SU-DHL-6 (cell line): ENCODE results near the gene ZNF592.

Source experiments
- H2AFZ ChIP-seq: fragments of 200-600 bp; sonication (generic); 2 replicates; pipeline ENCODE4 v1.6.1; 2014; ENCODE audit warnings: low read depth, mild to moderate bottlenecking, moderate library complexity, mixed read lengths, antibody characterized with exemption, low read length; ENCODE audit not compliant: severe bottlenecking
- H3F3A ChIP-seq: fragments of 200-600 bp; shearing (Covaris generic); 2 replicates; pipeline ENCODE4 v1.6.0; 2016; ENCODE audit warnings: antibody characterized with exemption, mild to moderate bottlenecking; ENCODE audit not compliant: insufficient read depth
- H3K27ac ChIP-seq: fragments of 200-600 bp; sonication (generic); 2 replicates; pipeline ENCODE4 v1.5.1; 2016; ENCODE audit warnings: low read depth, mild to moderate bottlenecking, low read length, moderate library complexity, mixed read lengths
- H3K27me3 ChIP-seq: fragments of 200-600 bp; sonication (generic), shearing (Covaris generic); 2 replicates; pipeline ENCODE4 v1.6.0; 2014; ENCODE audit warnings: mild to moderate bottlenecking, low read length
- H3K36me3 ChIP-seq: fragments of 200-600 bp; sonication (generic); 2 replicates; pipeline ENCODE4 v1.6.1; 2014; ENCODE audit warnings: mild to moderate bottlenecking, low read length, mixed read lengths
- H3K4me2 ChIP-seq: fragments of 300-600, 200-600 bp; shearing (Covaris generic), sonication (generic); 2 replicates; pipeline ENCODE4 v1.6.0; 2014; ENCODE audit warnings: low read length, low read depth, mild to moderate bottlenecking; ENCODE audit not compliant: poor library complexity, severe bottlenecking
- H3K4me3 ChIP-seq: fragments of 200-600 bp; sonication (generic); 2 replicates; pipeline ENCODE4 v1.5.1; 2014; ENCODE audit warnings: antibody characterized with exemption, low read length, mild to moderate bottlenecking, mixed read lengths; ENCODE audit not compliant: insufficient read depth, poor library complexity, severe bottlenecking
- H3K79me2 ChIP-seq: fragments of 200-600 bp; sonication (generic); 2 replicates; pipeline ENCODE4 v1.6.1; 2014; ENCODE audit warnings: mild to moderate bottlenecking, low read length, moderate library complexity; ENCODE audit not compliant: insufficient read depth
- H3K9ac ChIP-seq: fragments of 200-600 bp; sonication (generic); 2 replicates; pipeline ENCODE4 v1.7.0; 2014; ENCODE audit warnings: mild to moderate bottlenecking, low read length
- H3K9me2 ChIP-seq: fragments of 200-600 bp; sonication (generic); replicated peaks from 2 replicates; pipeline ENCODE4 v1.6.1; 2014; ENCODE audit warnings: low read length; ENCODE audit not compliant: insufficient read depth
- H3K9me3 ChIP-seq: fragments of 200-600 bp; sonication (generic); 2 replicates; pipeline ENCODE4 v1.6.1; 2014; ENCODE audit warnings: low read length, mixed read lengths; ENCODE audit not compliant: insufficient read depth
- H4K20me1 ChIP-seq: fragments of 200-600 bp; sonication (generic); 2 replicates; pipeline ENCODE4 v1.6.1; 2014; ENCODE audit warnings: low read depth, mild to moderate bottlenecking, antibody characterized with exemption, low read length, moderate library complexity, mixed read lengths
- CTCF ChIP-seq: fragments of 200-600 bp; sonication (generic); IDR thresholded peaks from one replicate; pipeline ENCODE4 v1.5.1; 2017; ENCODE audit warnings: antibody characterized with exemption, mild to moderate bottlenecking, low read length, moderate library complexity; ENCODE audit not compliant: insufficient read depth, poor library complexity, severe bottlenecking
- EZH2phosphoT487 ChIP-seq: fragments of 200-600 bp; sonication (generic), shearing (Covaris generic); conservative IDR thresholded peaks from 2 replicates; pipeline ENCODE4 v1.6.1; 2018; ENCODE audit warnings: mild to moderate bottlenecking, antibody characterized with exemption, low read length, moderate library complexity, mixed read lengths

Gene ZNF592

GRCh38 chr15:84793431-84794161, 45.2 kb downstream of the ZNF592 start:
- TF ChIP-seq CTCF = no peak
- TF ChIP-seq EZH2phosphoT487 = no peak
- Histone ChIP-seq H4K20me1 (no peaks in the 10 kb centered on the region), H3K9ac (no peak overlapping the region), H3K9me3 (no peaks in the 10 kb centered on the region), H3K27me3 (no peaks in the 10 kb centered on the region), H2AFZ (no peak overlapping the region), H3K9me2 (no peaks in the 10 kb centered on the region), H3K4me3 (no peak overlapping the region), H3F3A (no peaks in the 10 kb centered on the region), H3K4me2 (no peak overlapping the region), H3K79me2 (peaks cover 18% of the 10 kb centered on the region), H3K36me3 (peaks cover 8% of the 10 kb centered on the region), H3K27ac (no peak overlapping the region)

GRCh38 chr15:84794162-84794547, 45.8 kb downstream of the ZNF592 start:
- Histone ChIP-seq H3K27me3 (no peaks in the 10 kb centered on the region), H2AFZ (no peak overlapping the region), H3K4me3 (no peak overlapping the region), H3K9me2 (no peaks in the 10 kb centered on the region), H3K4me2 (no peak overlapping the region), H3K27ac (no peak overlapping the region), H3F3A (no peaks in the 10 kb centered on the region), H4K20me1 (no peaks in the 10 kb centered on the region), H3K9me3 (no peaks in the 10 kb centered on the region), H3K79me2 (peaks cover 14% of the 10 kb centered on the region), H3K9ac (no peak overlapping the region), H3K36me3 (peaks cover 8% of the 10 kb centered on the region)
- TF ChIP-seq CTCF (no peak), EZH2phosphoT487 (no peak)

GRCh38 chr15:84795186-84795585, 46.8 kb downstream of the ZNF592 start:
- Histone ChIP-seq H4K20me1 (no peaks in the 10 kb centered on the region), H3K9me2 (no peaks in the 10 kb centered on the region), H3K36me3 (peaks cover 8% of the 10 kb centered on the region), H3K4me2 (no peak overlapping the region), H3K79me2 (peaks cover 6% of the 10 kb centered on the region; the same call in 1 of the 2 replicates), H3K27me3 (no peaks in the 10 kb centered on the region), H3K4me3 (no peak overlapping the region), H3K9me3 (no peaks in the 10 kb centered on the region), H3F3A (no peaks in the 10 kb centered on the region), H2AFZ (no peak overlapping the region), H3K27ac (no peak overlapping the region), H3K9ac (no peak overlapping the region)
- TF ChIP-seq EZH2phosphoT487 (no peak), CTCF (no peak)
